ENCODE measurements around the gene CCDC192.

DNA sequence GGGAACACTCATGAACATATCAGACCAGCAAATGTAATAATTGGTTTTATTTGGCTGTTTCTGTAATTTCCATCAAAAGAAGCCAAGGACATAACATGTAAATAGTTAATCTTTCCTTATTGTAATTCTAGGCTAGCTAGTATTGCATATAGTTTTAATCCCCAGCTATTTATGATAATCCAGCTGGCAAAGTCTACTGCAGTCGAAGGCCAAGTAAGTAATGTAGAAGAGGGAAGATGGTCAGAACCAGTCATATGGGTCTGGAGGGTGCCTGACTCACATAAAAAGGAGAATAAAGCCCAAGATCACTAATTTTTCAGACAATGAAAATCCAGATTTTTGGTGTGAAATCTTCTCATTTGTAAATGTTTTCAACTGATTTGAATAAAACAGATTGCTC is 106.3 kb downstream of the CCDC192 start:
- TF ChIP-seq EP300 (IDR thresholded peaks at IDR 0.05), result no peak
- TF ChIP-seq, protein P1, sequence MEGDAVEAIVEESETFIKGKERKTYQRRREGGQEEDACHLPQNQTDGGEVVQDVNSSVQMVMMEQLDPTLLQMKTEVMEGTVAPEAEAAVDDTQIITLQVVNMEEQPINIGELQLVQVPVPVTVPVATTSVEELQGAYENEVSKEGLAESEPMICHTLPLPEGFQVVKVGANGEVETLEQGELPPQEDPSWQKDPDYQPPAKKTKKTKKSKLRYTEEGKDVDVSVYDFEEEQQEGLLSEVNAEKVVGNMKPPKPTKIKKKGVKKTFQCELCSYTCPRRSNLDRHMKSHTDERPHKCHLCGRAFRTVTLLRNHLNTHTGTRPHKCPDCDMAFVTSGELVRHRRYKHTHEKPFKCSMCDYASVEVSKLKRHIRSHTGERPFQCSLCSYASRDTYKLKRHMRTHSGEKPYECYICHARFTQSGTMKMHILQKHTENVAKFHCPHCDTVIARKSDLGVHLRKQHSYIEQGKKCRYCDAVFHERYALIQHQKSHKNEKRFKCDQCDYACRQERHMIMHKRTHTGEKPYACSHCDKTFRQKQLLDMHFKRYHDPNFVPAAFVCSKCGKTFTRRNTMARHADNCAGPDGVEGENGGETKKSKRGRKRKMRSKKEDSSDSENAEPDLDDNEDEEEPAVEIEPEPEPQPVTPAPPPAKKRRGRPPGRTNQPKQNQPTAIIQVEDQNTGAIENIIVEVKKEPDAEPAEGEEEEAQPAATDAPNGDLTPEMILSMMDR (IDR thresholded peaks at IDR 0.05), result no peak
- no peak for TF ChIP-seq POLR2A (IDR thresholded peaks at IDR 0.05)

Measured in ovary (tissue), 3 donors.